GM12878 (cell line): Measurements from ENCODE around the gene BRD2. TPM values are rescaled to one million over a fixed set of nuclear protein-coding genes. Genes with fewer than 3 reads are reported as not detected.

ENCODE experiments used
- ATAC-seq: fragments of 200-7000 bp; cut with Tn5 transposase; 3 replicates; pipeline ENCODE4 v1.9.1; 2020; ENCODE audit warnings: mild to moderate bottlenecking, moderate library complexity
- BruUV-seq: library from RNA; stranded (reverse); fragments of 400-500 nt; replicated peaks from 2 replicates; lab custom pipeline; 2021; lab: Mats Ljungman, UMichigan
- CTCF ChIA-PET: fragments of 300-600 bp; sonication (Branson Sonifier 250); formaldehyde crosslinking; extraction: SDS; loops from one replicate; lab custom pipeline; 2021; ENCODE audit warnings: inconsistent platforms; lab: Yijun Ruan, JAX
- POLR2A ChIA-PET: fragments of 350-600 bp; formaldehyde crosslinking; extraction: SDS; loops from one replicate; lab custom pipeline; 2021; ENCODE audit warnings: inconsistent platforms; lab: Charles Lee
- RAD21 ChIA-PET: fragments of 300-600 bp; sonication (Branson Sonifier 250); formaldehyde crosslinking; loops from one replicate; lab custom pipeline; 2023; ENCODE audit warnings: antibody characterized with exemption; ENCODE audit not compliant: unreplicated experiment; lab: Charles Lee
- SMC1A ChIA-PET: fragments of 300-600 bp; sonication (Branson Sonifier 250); formaldehyde crosslinking; loops from one replicate; lab custom pipeline; 2023; ENCODE audit not compliant: unreplicated experiment, uncharacterized antibody; lab: Charles Lee
- DNase-seq: peaks from one replicate; pipeline ENCODE4 v3.0.0-alpha.2; 2011; ENCODE audit warnings: low read depth, low spot score
- FAIRE-seq: peaks from 3 replicates; lab custom pipeline; 2011; peaks lifted over from hg19 to GRCh38; lab: Jason Lieb, UNC
- H2AFZ ChIP-seq: 2 replicates; pipeline ENCODE4 v1.6.0; 2011; ENCODE audit warnings: low read depth, low read length, control low read depth; ENCODE audit not compliant: control insufficient read depth
- H3K27ac ChIP-seq: 2 replicates; pipeline ENCODE4 v1.5.1; 2011; ENCODE audit warnings: control low read depth; ENCODE audit not compliant: control insufficient read depth, insufficient read depth
- H3K27me3 ChIP-seq, 2 experiments: replicated peaks in 1 of 2; 2 replicates each; pipeline versions ENCODE4 v1.6.0 to v1.6.1; 2011; ENCODE audit warnings: low read length in 1 of 2; ENCODE audit not compliant: control insufficient read depth in 2 of 2, insufficient read depth in 2 of 2
- H3K36me3 ChIP-seq, 2 experiments: 2 replicates each; pipeline ENCODE4 v1.5.1; 2011; ENCODE audit warnings: low read length in 1 of 2; ENCODE audit not compliant: control insufficient read depth in 2 of 2, insufficient read depth in 2 of 2
- H3K4me1 ChIP-seq: 2 replicates; pipeline ENCODE4 v1.6.1; 2011; ENCODE audit warnings: mild to moderate bottlenecking, low read length, moderate library complexity, mixed read lengths; ENCODE audit not compliant: control insufficient read depth, insufficient read depth
- H3K4me2 ChIP-seq: 2 replicates; pipeline ENCODE4 v1.6.0; 2011; ENCODE audit warnings: control low read depth; ENCODE audit not compliant: control insufficient read depth, insufficient read depth
- H3K4me3 ChIP-seq: fragments of 200-600 bp; sonication (generic); 2 replicates; pipeline ENCODE4 v1.5.1; 2016
- H3K79me2 ChIP-seq: 2 replicates; pipeline ENCODE4 v1.6.0; 2011; ENCODE audit warnings: low read length; ENCODE audit not compliant: control insufficient read depth, insufficient read depth
- H3K9ac ChIP-seq: 2 replicates; pipeline ENCODE4 v1.8.0; 2011; ENCODE audit warnings: low read length, control low read depth, mixed read lengths; ENCODE audit not compliant: control insufficient read depth, insufficient read depth
- H3K9me3 ChIP-seq: replicated peaks from 3 replicates; pipeline ENCODE4 v1.5.1; 2011; ENCODE audit warnings: mild to moderate bottlenecking, low read length; ENCODE audit not compliant: control insufficient read depth, insufficient read depth
- H4K20me1 ChIP-seq: 2 replicates; pipeline ENCODE4 v1.6.0; 2011; ENCODE audit not compliant: control insufficient read depth, insufficient read depth
- BCLAF1 ChIP-seq: fragments of 450-650 bp; IDR thresholded peaks from 2 replicates; pipeline ENCODE4 v1.6.1; 2017; ENCODE audit warnings: antibody characterized with exemption, mild to moderate bottlenecking, moderate library complexity
- EED ChIP-seq: sonication (generic); IDR thresholded peaks from 2 replicates; pipeline ENCODE4 v1.6.1; 2016; ENCODE audit warnings: antibody characterized with exemption, low read depth
- EP300 ChIP-seq, 2 experiments: fragments of 150-350 bp in 1 of 2; IDR thresholded peaks; 2 replicates each; pipeline ENCODE4 v1.6.1; 2011 to 2012; ENCODE audit warnings: low read depth in 2 of 2, low read length in 2 of 2, borderline replicate concordance in 1 of 2, improper control_type of control experiment in 1 of 2, inconsistent platforms in 1 of 2; ENCODE audit not compliant: control insufficient read depth in 1 of 2
- HDGF ChIP-seq: fragments of 450-650 bp; IDR thresholded peaks from 2 replicates; pipeline ENCODE4 v1.6.1; 2016; ENCODE audit warnings: antibody characterized with exemption
- NR2C1 ChIP-seq: fragments of 450-650 bp; IDR thresholded peaks from 2 replicates; pipeline ENCODE4 v1.6.1; 2017; ENCODE audit warnings: antibody characterized with exemption, mild to moderate bottlenecking, moderate library complexity
- PAX5 ChIP-seq: IDR thresholded peaks from 2 replicates; pipeline ENCODE4 v1.6.1; 2011; ENCODE audit warnings: low read depth, low read length, borderline replicate concordance
- POLR2AphosphoS5 ChIP-seq: IDR thresholded peaks from 2 replicates; pipeline ENCODE4 v1.6.1; 2011; ENCODE audit warnings: mild to moderate bottlenecking, low read length, inconsistent platforms
- SMAD5 ChIP-seq: IDR thresholded peaks from 2 replicates; pipeline ENCODE4 v1.6.1; 2016; ENCODE audit warnings: antibody characterized with exemption, low read depth
- SRF ChIP-seq, 2 experiments: IDR thresholded peaks; 2 replicates each; pipeline ENCODE4 v1.6.1; 2011; ENCODE audit warnings: low read depth in 2 of 2, low read length in 2 of 2, mild to moderate bottlenecking in 1 of 2, moderate library complexity in 1 of 2
- STAT3 ChIP-seq: IDR thresholded peaks from 2 replicates; pipeline ENCODE4 v1.6.1; 2011; ENCODE audit warnings: low read depth, low read length, improper control_type of control experiment
- TBL1XR1 ChIP-seq: IDR thresholded peaks from 2 replicates; pipeline ENCODE4 v1.6.1; 2012; ENCODE audit warnings: low read depth, low read length, improper control_type of control experiment
- WGBS: methylation state at CpG from one replicate; pipeline ENCODE4 v1.1.6; 2016; ENCODE audit warnings: low lambda C conversion rate; ENCODE audit not compliant: insufficient replicate concordance, insufficient coverage; ENCODE audit errors: missing lambda C conversion rate; 5-methylcytosine and 5-hydroxymethylcytosine counted together
- in situ Hi-C: fragments of 300-500 bp; cut with MboI; formaldehyde crosslinking; loops from 9 replicates; pipeline ENCODE4 v1.14.3; 2018; ENCODE audit warnings: mixed read lengths
- intact Hi-C: fragments of 100-400 bp; cut with micrococcal nuclease; formaldehyde crosslinking; loops from one replicate; pipeline ENCODE4 v1.14.2; 2022; ENCODE audit not compliant: unreplicated experiment
- polyA plus RNA-seq, 11 experiments: library from polyadenylated mRNA; depleted of rRNA in 4 of 11; unstranded in 6 of 11; stranded (reverse) in 5 of 11; fragments of >200 nt; fragmentation: Nextera tagmentation in 4 of 11; fragmentation: Illumina TruSeq in 1 of 11; extraction: Ambion mirVana in 4 of 11; extraction: Trizol in 1 of 11; gene quantifications; 1 replicate in 1 of 11; 2 replicates in 10 of 11; pipeline versions ENCODE4 v1.2.1 to v1.2.3, GENCODE V29; 2011 to 2016; ENCODE audit warnings: inconsistent platforms in 2 of 11, missing spikeins in 2 of 11, low read depth in 1 of 11
- total RNA-seq, 4 experiments: library from RNA; depleted of rRNA in 3 of 4; stranded (reverse); fragments of >200 nt in 3 of 4; fragmentation: Illumina TruSeq in 1 of 4; extraction: Trizol in 1 of 4; gene quantifications; 2 replicates each; pipeline versions ENCODE4 v1.2.1 to v1.2.3, GENCODE V29; 2013 to 2021
- TF ChIP-seq, protein P1 (sequence below): fragments of 150-350 bp; IDR thresholded peaks from 2 replicates; pipeline ENCODE4 v1.6.1; 2014; ENCODE audit warnings: mild to moderate bottlenecking, low read depth, low read length

BRD2 gene
- total and polyA plus RNA-seq, 10 of the 15 experiments (the other 5 are each of a cell fraction or from before 2014, with no cell fraction given), result 32.2 to 239 (median 139) TPM

DNA sequence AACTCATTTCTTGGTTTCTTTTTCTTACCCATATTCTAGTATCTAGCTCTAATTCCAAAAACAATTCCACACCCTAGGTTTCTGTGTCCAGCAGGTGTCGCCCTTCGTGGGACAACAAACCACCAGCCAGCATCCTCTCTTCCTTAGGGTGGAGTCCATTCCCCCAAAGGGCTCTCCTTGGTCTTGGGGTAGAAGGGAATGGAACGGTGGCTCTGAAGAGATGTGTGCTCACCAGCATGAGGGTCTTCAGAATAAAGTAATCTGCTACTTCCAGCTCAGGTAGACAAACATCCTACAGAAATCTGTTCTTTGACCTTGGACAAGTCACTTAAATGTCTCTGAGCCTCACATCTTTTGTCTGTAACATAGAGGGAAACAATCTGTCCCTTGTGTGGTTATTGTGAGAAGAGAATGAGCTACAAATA is 34.7 kb upstream of the BRD2 start (continued):
- TF ChIP-seq BCLAF1 (no peak), SRF (IDR thresholded peaks at IDR 0.05; ENCODE audit: low read depth in 2 of 2, low read length in 2 of 2) (0 out of 4 replicates have a peak, but pooled peaks of 1 of the 2 experiments have one; percentile 19), NR2C1 (no peak), EED (peak; percentile 81), PAX5 (no peak), EP300 (IDR thresholded peaks at IDR 0.05; ENCODE audit: borderline replicate concordance in 1 of 2, control insufficient read depth in 1 of 2, low read depth in 2 of 2, low read length in 2 of 2) (no peak)
- TF ChIP-seq, all 136 proteins: peak for 20

- BruUV-seq, result no TSS peak
- no peak for FAIRE-seq
- Histone ChIP-seq H3K9me3 (no peaks in the 10 kb centered on the region), H3K4me1 (peaks cover 11% of the 10 kb centered on the region), H3K36me3 (peaks cover 21 to 34% of the 10 kb centered on the region in 2 experiments), H3K9ac (no peak overlapping the region), H3K79me2 (peaks cover 36% of the 10 kb centered on the region), H3K27ac (no peak overlapping the region), H4K20me1 (no peaks in the 10 kb centered on the region)
- 83% methylated on average over 4 of the region's 4 CpGs for WGBS
- in situ Hi-C loops (no loop called here), intact Hi-C loops (loop anchor here (2.0 kb wide), 1 partner anchor 37 kb away; no protein-coding TSS in a partner anchor)
- ChIA-PET POLR2A (interaction anchor here (0.5 to 10.8 kb wide), 9 partner anchors 12 to 69 kb away, joined by 3 to 270 read pairs (median 4); partner anchors contain the start of genes BRD2 and HLA-DMA), SMC1A (interaction anchor here (1.1 to 15.9 kb wide), 5 partner anchors 17 to 50 kb away, joined by 3 to 354 read pairs (median 11); partner anchors contain the start of gene HLA-DMA)
- ATAC-seq, result no peak
- DNase-seq, result no peak
- TF ChIP-seq POLR2AphosphoS5 (peak; percentile 73), STAT3 (no peak), HDGF (no peak), TBL1XR1 (no peak), SMAD5 (peak; percentile 24; the same call in 1 of the 2 replicates)
- TF ChIP-seq, protein P1, sequence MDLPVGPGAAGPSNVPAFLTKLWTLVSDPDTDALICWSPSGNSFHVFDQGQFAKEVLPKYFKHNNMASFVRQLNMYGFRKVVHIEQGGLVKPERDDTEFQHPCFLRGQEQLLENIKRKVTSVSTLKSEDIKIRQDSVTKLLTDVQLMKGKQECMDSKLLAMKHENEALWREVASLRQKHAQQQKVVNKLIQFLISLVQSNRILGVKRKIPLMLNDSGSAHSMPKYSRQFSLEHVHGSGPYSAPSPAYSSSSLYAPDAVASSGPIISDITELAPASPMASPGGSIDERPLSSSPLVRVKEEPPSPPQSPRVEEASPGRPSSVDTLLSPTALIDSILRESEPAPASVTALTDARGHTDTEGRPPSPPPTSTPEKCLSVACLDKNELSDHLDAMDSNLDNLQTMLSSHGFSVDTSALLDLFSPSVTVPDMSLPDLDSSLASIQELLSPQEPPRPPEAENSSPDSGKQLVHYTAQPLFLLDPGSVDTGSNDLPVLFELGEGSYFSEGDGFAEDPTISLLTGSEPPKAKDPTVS, result no peak
- TF ChIP-seq, all 136 proteins: peak for 2
- CTCF ChIA-PET, result interaction anchor here (0.6 to 15.9 kb wide), 10 partner anchors 9 to 237 kb away, joined by 3 to 532 read pairs (median 4); partner anchors contain the start of gene HLA-DMA
- Histone ChIP-seq H3K4me3 (peak overlapping the region; percentile 30; the same call in 1 of the 2 replicates), H2AFZ (no peak overlapping the region), H3K27me3 (no peaks in the 10 kb centered on the region; a peak in 1 of 4 replicates), H3K4me2 (peak overlapping the region; percentile 45)
- RAD21 ChIA-PET, result interaction anchor here (1.1 to 7.5 kb wide), 5 partner anchors 9 to 48 kb away, joined by 4 to 135 read pairs (median 8); partner anchors contain the start of gene HLA-DMA
These were observed 32.7 kb upstream of the BRD2 start for GRCh38 chr6:32935551-32936238.
